Stimulated activated naive CD8-positive, alpha-beta T cell treated with anti-CD3 and anti-CD28 coated beads, Interleukin-15, Interleukin-2, amounts not matched to agents 100 U/mL and 50 U/mL, for 24 hours (primary cell): ENCODE results near the gene NEDD9.

Experiments
- ATAC-seq: fragments of 150-1000 bp; cut with Tn5 transposase; one replicate; pipeline ENCODE4 v1.10.0; 2021
- DNase-seq: peaks from one replicate; pipeline ENCODE4 v3.0.0; 2021

The NEDD9 gene

GRCh38 chr6:11233673-11234573 is 1.5 kb upstream of the NEDD9 start:
- DNase-seq (no peak), ATAC-seq (no peak)

GRCh38 chr6:11232770-11233626 is 530 bp upstream of the NEDD9 start:
- DNase-seq (peak; percentile 9), ATAC-seq (no peak)

- DNase-seq = no peak
Measured at GRCh38 chr6:11231564-11232192, 790 bp downstream of the NEDD9 start.

GRCh38 chr6:11231108-11231463 is 1.4 kb downstream of the NEDD9 start:
- ATAC-seq (no peak), DNase-seq (no peak)

More at GRCh38 chr6:11231564-11232192, 790 bp downstream of the NEDD9 start:
- ATAC-seq = no peak

GRCh38 chr6:11230158-11231107 is 2.0 kb downstream of the NEDD9 start:
- DNase-seq (no peak), ATAC-seq (no peak)

- DNase-seq = no peak
- ATAC-seq = no peak
Measured at GRCh38 chr6:11229655-11230046, 2.8 kb downstream of the NEDD9 start.

- DNase-seq (no peak), ATAC-seq (no peak)
Measured at GRCh38 chr6:11228935-11229654, 3.4 kb downstream of the NEDD9 start.

GRCh38 chr6:11227698-11228097 is 4.8 kb downstream of the NEDD9 start:
- DNase-seq = no peak
- ATAC-seq = no peak

GRCh38 chr6:11226005-11226404 is 6.5 kb downstream of the NEDD9 start:
- DNase-seq (no peak), ATAC-seq (no peak)

GRCh38 chr6:11224966-11225463 is 7.5 kb downstream of the NEDD9 start:
- ATAC-seq (no peak), DNase-seq (no peak)

- ATAC-seq = peak; percentile 93
- DNase-seq = peak; percentile 42
Measured at GRCh38 chr6:11224252-11224965, 8.1 kb downstream of the NEDD9 start.

GRCh38 chr6:11223286-11223864 is 9.1 kb downstream of the NEDD9 start:
- ATAC-seq = no peak
- no peak for DNase-seq

- ATAC-seq (no peak), DNase-seq (no peak)
Measured at GRCh38 chr6:11222385-11223277, 9.8 kb downstream of the NEDD9 start.

- DNase-seq (no peak), ATAC-seq (no peak)
Measured at GRCh38 chr6:11221623-11222384, 10.7 kb downstream of the NEDD9 start.

- DNase-seq (no peak), ATAC-seq (no peak)
Measured at GRCh38 chr6:11219400-11219834, 13.1 kb downstream of the NEDD9 start.

GRCh38 chr6:11218538-11219399 is 13.7 kb downstream of the NEDD9 start:
- peak; percentile 49 for ATAC-seq
- no peak for DNase-seq

GRCh38 chr6:11218102-11218442 is 14.4 kb downstream of the NEDD9 start:
- ATAC-seq = no peak

More at GRCh38 chr6:11218102-11218442, 14.4 kb downstream of the NEDD9 start:
- no peak for DNase-seq
